Esophagus muscularis mucosa (tissue), 4 donors: Measurements from ENCODE around the gene TIMM22.

Experiments
- EP300 ChIP-seq: sonication (generic); formaldehyde crosslinking; IDR thresholded peaks from one replicate; pipeline ENCODE4 v1.6.1; 2017; ENCODE audit warnings: antibody characterized with exemption
- POLR2A ChIP-seq: fragments of 450-650 bp; IDR thresholded peaks from one replicate; pipeline ENCODE4 v1.6.1; 2017; ENCODE audit warnings: antibody characterized with exemption, moderate library complexity, mild to moderate bottlenecking, low read depth
- POLR2AphosphoS5 ChIP-seq, 2 donors: sonication (generic); formaldehyde crosslinking; IDR thresholded peaks; one replicate each; pipeline ENCODE4 v1.6.1; 2017; ENCODE audit warnings: antibody characterized with exemption in 2 of 2
- TF ChIP-seq, protein P1 (sequence below), 3 experiments: fragments of 200-600 bp in 2 of 3; fragments of 450-650 bp in 1 of 3; sonication (generic) in 2 of 3; IDR thresholded peaks; one replicate each; pipeline ENCODE4 v1.5.1; 2017 to 2019; ENCODE audit warnings: antibody characterized with exemption in 3 of 3, mild to moderate bottlenecking in 2 of 3, moderate library complexity in 1 of 3

DNA sequence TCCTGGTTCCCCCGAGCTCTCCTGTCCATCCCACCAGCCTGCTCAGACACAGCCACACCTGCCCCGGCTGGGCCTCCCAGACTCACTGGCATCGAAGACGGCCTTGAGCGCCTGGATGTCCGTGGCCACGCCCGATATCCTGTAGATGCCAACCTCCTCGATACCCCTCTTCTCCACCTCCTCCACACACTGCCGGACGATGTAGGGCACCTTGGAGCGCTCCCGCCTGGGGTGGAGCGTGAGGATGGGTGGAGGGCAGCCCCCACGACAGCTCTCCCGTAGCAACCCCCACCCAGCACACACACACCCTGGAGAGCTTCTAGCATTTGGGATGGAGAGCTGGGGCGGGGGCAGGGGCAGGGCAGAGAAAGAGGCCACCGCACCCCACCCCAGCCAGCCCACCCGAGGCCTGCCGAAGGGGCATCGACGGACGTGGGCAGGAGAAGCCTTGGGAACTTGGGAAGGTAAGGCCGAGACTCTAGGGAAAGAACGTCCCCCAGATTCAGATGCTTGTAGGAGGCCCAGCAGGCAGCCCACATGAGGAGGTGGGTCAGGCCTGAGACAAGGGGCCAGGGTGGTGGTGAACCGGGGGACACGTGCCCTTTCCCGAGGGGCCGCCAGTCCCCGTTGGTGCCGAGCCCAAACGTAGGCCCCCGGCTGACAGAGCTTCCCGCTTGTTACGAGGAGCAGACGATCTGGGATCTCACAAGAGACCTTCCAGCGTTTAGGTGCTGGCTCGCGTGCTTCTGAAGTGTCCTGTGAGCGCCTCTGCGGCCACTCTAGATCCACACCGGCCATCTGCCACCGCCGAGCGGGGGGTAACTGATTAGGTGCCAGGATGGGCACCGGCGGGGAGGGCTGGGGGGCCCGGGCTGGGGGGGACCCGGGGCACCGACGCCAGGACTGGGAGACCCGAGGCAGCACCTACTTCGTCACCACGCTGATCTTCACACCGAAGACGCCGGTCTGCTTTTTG is 15.1 kb downstream of the TIMM22 start:
- TF ChIP-seq POLR2AphosphoS5 (IDR thresholded peaks at IDR 0.05) (no peak), POLR2A (no peak), EP300 (no peak)
- TF ChIP-seq, protein P1, sequence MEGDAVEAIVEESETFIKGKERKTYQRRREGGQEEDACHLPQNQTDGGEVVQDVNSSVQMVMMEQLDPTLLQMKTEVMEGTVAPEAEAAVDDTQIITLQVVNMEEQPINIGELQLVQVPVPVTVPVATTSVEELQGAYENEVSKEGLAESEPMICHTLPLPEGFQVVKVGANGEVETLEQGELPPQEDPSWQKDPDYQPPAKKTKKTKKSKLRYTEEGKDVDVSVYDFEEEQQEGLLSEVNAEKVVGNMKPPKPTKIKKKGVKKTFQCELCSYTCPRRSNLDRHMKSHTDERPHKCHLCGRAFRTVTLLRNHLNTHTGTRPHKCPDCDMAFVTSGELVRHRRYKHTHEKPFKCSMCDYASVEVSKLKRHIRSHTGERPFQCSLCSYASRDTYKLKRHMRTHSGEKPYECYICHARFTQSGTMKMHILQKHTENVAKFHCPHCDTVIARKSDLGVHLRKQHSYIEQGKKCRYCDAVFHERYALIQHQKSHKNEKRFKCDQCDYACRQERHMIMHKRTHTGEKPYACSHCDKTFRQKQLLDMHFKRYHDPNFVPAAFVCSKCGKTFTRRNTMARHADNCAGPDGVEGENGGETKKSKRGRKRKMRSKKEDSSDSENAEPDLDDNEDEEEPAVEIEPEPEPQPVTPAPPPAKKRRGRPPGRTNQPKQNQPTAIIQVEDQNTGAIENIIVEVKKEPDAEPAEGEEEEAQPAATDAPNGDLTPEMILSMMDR (IDR thresholded peaks at IDR 0.05), result no peak
